DMS 273 (cell line): ENCODE data around the gene TENM4.
"Not testable (repeated sequence)": the region's sequence is repeated elsewhere in the genome, so short reads cannot be mapped to it uniquely, and the experiment has no call there.

Source experiments
- DNase-seq: peaks from one replicate; lab custom pipeline; 2025; ENCODE audit not compliant: unreplicated experiment; lab: John Stamatoyannopoulos, UW

The TENM4 gene

DNA sequence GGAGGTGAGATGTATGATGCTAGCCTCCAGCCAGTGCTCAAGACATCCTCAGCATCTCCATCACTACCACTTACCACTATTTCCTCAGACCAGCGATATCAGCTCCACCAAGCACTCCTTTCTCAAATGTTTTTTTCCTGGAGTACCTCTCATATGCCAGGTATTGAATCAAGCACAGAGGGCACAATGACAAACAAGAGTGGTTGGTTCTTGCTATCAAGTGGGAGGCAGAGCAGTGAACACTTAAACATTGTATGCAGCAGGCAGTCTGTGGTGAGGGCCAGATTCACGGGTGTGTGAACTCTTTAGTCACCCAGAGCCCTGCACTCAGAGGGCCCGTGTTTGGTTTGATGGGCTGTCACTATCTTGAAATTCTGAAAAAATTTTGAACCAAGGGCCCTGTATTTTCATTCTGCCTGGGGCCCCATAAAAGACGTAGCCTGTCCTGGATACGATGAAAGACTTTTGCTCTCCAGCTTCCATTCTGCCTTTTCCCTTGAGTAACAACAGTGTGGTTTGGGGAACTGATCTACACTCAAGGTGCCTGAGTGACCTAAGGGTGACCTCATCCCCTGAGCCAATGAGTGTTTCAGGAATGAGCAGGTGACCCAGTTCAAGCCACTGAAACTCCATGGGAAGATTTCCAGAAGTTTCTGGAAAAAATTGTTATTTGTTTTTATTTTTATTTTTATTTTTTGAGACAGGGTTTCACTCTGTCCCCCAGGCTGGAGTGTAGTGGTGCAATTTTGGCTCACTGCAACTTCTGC is 517.8 kb downstream of the TENM4 start:
- no peak for DNase-seq

DNA sequence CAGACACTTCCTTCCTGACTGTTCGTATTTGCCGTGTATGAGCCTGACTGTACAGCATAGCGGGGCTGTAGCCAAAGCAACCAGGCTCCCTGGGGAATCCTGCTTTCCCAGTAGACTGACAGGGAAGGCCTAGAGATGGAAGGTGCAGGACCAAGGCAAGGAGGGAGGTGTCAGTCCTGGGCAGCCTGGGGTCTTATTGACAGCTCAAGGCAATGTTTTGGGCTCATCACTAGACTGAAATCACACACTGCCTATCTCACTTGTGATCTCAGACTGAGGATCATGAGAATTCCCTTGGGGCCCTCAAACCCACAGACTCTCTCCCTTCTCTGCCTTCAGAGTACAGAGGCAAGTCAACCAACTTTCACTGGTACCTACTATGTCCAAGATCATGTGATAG is 519.3 kb downstream of the TENM4 start:
- no peak for DNase-seq

DNA sequence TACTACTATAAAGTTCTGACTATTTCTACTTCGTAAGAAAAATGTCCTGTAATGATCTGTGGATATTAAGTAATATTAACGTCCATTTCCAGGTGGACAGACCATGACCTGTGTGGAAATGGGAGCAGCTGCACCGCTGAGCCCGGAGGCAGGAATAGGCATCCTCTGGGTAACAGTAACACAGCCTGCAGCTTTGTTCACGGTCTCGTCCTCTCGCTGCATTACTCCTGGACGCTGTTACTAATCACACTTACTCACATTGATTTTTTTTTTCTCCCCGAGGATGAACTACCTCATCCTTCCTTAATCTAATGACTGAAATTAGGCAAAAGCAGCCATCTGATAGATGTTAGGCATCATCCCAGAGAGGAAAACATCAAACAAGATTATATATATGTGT is 520.5 kb downstream of the TENM4 start:
- DNase-seq, result no peak

DNA sequence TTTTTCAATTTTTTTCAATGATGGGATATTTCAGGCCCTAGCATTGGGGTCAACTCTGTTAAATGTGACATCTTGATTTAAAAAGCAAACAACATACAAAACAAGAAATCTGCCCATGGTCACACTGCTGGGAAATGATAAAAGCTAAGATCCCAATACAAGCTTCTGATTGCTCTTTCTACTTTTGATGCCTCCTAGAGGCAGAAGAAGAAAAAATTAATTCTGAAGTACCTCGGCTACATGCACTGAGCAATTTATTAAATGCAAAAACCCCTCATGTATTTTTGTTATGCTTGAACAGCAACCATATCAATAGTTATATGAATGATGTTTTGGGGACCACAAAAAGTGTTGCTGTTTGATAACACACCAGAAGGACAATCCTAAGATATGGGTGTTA is 524.1 kb downstream of the TENM4 start:
- no peak for DNase-seq

DNA sequence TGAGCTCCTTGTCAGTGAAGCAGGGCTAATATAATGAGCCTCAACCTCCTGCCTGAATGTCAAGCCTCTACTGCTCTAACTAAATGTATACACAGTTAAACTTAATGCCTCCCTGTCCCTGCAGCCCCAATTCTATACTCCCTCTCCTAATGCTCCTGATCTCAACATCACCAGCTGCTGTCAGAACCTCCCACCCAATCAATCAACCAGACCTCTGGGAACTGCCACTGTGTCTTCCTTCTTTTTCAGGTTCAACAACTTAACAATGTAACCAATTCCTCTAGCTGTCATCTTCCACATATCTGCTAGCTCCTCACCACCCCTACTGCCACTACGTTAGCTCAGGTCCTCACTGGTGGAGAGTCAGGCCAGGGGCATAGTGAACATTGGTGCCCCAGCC is 526.3 kb downstream of the TENM4 start:
- DNase-seq, result no peak

DNA sequence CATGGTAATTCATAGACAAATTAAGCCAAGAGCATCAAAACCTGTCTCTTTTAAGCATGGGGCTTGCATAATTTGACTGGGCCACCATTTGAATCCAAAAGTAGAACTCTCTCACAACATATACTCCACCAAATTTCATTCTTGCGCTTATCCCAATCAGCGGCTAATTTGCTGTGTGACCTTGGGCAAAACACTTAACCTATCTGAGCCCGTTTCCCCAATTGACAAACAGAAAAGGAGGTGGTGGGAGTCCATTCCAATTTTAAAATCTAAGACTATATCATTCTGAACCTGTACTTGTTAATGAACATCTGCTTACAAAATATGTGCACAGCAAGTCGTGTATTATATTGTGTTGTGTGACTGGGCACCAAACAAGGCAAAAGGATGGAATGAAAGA is 528.1 kb downstream of the TENM4 start:
- DNase-seq, result no peak

DNA sequence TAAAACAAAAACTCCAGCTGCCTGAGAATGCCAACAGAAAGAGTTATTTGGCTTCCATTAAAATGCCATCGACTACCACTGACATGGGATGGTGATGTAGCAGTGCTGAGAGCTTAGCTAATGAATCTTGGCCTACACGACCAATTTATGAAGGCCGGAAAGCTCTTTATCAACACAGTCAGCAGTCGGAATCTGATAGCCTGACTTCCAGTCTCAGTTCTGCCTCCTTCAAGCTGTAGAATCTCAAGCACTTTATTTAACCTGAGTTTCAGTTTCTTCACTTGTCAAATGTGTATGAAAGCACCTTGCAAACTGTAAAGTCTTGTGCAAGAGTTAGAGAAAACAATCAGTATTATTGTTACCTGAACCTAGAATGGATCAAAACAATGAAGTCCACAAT is 530.5 kb downstream of the TENM4 start:
- DNase-seq, result no peak

DNA sequence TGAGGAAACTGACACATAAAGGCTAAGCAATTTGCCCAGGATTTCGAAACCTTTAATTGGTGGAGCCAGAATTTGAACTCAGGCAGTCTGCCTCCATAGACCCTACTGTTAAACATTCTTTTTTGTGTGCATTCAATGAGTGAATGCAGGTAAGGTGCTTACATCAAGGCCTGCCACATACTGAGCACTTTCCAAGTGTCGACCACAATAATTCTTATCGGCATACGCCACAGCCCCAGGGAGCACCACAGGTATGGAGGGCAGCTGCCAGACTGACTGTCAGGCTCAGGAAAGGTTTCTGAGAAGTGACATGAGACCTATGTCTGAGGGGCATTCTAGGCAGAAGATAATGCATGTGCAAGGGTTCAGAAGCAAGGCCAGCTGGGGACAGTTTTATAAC is 531.4 kb downstream of the TENM4 start:
- DNase-seq, result no peak

DNA sequence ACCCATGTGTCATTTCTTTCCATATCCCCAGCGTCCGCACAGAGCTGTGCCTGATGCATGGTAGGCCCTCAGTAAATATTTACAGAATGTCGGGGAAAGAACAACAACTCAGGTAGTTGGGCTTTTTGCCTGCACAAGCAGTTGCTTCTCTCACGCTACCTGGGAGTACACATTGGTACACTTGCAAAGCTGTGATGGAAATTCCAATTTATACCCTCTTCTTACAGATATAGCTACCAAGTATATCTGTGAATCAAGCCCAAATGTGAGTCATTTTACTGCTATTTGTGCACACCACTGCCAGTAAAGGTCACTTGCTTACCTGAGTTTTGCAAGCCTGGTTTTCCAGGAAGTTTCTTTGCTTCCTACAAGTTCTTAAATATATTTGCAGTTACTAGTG is 533.2 kb downstream of the TENM4 start:
- no peak for DNase-seq

DNA sequence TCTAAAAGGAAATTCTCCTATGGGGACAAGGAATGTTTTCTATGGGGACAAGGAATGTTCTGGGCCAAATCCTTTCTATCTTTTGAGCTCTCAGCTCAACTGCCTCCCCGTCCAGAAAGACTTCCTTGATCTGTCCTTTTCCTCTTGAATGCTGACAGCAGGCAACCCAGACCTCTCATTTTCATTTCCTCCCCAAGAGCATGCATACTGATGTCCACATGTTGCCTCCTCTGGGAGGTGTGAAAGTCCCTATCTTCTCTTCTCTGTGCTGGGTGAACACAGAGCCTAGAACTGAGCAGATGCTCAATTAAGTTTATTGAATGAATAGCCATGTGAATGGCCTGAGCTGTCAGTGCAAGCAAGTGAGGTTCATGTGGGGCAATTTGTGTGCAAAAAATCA is 534.3 kb downstream of the TENM4 start:
- no peak for DNase-seq

DNA sequence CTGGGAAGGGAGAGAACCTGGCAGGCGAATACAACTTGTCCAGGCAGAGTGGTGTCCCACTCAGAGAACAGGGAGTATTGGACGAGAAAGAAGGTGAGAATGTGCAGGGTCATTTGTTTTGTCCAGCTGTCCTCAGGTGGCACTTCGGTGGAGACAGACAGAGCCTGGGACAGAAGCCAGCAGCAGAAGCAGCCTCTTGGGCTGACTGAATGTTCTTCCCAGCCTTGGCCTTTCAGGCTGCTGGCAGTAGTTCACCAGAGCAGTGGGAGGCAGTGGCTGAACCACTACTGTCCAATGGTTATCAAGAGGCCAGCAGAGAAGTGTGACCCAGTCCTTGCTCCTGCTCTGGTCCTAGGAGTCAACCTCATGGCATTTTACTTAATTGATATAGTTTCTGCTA is 535.1 kb downstream of the TENM4 start:
- DNase-seq, result no peak

DNA sequence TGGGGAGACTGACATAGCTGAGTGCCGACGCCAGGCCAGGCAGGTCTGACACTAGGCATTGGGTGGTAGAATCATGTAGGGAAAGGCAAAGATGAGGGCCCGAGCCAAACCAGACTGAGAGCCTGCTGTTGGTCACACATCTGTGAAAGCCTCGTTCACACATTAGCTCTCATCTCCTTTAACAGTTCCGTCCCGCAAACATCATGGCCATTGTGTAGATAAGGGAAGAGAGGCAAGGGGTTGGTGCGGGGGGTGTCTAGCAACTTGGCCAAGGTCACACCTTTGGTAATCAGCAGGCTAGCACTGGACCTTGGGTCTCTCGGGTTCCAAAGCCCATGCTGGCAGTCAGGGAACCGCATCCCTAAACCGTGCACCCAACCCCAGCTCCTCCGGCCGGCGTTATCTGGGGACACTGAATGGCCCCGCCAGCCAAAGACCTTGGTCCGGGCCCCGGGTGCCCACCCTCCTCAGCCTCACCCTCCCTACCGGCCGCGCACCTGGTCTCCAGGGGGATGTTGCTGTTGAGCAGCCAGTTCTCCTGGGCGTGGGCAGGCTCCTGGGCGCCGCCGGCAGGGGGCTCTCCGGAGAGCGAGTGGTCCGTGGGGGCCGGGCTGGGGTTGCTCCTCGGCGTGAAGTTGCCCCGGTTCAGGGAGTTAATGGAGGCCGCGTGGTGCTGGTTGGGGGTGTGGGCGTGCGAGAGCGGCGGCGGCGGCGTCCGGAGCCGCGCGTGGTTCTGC is 537.9 kb downstream of the TENM4 start:
- DNase-seq, result no peak

DNA sequence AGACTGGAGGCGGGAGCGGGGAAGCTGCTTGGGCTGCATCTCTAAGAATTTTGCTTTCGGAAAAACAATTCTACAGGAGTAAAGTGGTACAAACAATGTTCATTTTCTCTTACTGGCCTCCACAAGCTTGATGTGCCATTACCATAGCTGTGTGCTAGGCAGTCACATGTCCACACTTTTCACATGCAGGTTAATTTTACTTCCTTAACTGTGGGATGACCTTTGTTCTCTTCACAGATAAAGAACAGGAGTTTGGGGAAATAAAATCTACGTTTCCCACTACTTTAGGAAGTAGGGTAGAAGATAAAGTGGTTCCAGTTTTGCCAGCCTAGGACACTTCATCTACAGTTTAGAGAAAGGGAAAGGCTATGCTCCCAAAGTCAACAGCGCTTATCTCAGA is 539.0 kb downstream of the TENM4 start:
- no peak for DNase-seq

DNA sequence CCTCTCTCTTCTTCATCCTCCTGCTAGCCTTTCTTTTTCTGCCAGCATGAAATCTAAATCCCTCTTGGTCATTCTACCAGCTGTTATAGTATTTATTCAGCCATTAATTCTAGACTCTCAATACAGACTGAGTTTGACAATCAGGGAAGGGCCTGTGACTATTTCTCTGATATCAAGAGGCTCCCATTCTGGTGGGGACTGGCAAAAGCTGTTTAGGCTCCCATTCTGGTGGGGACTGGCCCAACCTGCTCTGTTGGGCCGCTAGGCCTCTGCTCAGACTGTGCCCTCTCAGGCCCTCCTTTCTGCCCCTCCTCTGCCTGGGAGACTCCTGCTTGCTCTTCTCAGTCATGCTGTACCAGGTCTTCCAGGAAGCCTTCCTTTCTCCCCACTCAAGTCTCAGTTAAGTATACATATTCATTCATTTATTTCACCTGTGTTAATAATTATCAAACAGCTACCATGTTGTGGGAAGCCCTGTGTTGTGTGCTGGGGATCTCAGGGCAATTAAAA is 542.5 kb downstream of the TENM4 start:
- peak; percentile 7 for DNase-seq

DNA sequence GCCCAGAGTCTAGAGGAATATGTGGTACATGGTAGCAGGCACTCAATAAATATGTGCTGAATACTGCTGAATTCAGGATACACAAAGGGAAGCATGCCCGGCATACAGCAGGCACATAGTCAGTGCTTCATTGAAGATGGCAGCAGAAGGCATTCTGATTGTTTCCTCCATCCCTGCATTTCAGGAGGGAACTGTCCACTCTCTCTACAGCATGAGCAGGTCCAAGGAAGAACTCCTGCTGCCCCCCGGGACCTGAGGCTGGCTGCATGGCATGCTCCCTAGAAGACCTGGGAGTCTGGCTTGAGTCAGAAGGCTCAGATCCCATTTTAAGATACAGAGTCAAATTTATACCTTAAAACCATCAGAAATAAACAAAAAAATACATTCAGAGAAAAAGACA is 546.8 kb downstream of the TENM4 start:
- no peak for DNase-seq

DNA sequence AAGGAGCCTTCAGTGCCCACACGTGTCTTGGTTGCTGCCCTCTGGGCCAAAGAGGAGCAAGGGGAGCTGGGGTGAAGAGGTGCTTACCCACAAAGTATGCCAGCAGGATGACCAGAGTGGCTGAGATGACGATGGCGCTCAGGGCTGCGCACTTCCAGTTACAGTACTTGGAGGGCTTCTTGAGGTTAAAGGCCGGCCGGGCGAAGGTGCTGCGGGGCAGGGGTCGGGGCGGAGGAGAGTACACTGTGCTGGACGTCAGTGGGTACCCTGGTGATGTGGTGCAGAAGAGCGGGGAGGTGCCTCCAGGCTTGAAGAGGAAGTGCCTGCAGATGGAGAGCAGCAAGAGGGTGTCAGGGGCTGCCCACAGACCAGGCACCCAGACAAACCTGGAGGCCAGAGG is 551.1 kb downstream of the TENM4 start:
- DNase-seq, result no peak

DNA sequence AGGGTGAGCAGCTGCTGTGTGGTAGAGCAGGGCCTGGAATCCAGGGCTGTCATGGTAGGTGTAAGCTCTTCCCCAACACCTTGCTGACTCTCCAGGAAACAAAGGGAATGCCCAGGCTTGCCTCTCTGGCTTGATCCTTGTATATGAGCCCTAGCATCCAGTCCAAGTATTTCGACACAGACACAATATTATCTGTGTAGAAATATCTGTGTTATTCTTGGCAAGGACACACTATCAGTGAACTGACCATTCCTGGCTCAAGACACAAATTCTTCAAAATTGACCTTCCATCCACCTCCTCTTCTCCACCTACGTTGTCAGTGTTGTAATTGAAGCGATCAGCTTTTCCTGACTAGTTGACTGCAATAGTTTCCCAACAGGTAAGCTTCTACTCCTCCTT is 554.2 kb downstream of the TENM4 start:
- no peak for DNase-seq

DNA sequence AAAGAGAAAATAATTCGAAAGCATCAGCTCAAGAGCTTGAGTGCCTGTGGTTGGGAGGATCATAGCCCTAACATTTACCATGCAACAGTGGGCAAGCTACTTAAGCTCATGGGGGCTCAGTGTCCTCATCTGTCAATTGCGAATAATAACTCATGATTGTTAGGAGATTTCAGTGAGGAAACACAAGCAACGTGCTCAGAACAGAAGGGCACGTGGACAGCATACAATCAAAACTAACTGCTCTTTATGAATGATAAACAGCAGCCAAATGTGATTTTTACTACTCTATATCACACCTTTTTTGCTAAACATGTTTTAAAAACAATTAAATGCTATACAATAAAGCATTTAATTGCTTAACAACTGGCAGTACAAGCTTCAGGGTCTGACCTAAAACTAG is 556.1 kb downstream of the TENM4 start:
- no peak for DNase-seq

DNA sequence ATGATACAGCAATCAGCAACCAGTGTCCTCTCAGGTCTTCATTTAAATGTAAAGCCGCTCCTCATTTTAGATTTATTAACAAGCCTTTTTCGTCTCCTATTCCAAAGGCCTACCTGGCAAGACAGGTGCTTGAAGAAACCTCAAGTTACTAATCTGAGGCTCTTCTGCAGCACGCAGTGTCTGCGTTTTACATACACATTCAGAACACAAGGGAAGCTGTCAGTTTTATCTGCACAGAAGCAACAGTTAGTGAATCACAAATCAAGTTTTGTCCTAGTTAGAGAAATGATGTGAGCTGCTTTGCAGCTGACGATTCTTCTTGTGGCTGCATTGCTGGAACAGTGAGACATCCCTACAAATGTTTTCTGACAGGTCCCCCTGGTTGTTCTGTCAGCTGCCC is 557.3 kb downstream of the TENM4 start:
- DNase-seq, result no peak

DNA sequence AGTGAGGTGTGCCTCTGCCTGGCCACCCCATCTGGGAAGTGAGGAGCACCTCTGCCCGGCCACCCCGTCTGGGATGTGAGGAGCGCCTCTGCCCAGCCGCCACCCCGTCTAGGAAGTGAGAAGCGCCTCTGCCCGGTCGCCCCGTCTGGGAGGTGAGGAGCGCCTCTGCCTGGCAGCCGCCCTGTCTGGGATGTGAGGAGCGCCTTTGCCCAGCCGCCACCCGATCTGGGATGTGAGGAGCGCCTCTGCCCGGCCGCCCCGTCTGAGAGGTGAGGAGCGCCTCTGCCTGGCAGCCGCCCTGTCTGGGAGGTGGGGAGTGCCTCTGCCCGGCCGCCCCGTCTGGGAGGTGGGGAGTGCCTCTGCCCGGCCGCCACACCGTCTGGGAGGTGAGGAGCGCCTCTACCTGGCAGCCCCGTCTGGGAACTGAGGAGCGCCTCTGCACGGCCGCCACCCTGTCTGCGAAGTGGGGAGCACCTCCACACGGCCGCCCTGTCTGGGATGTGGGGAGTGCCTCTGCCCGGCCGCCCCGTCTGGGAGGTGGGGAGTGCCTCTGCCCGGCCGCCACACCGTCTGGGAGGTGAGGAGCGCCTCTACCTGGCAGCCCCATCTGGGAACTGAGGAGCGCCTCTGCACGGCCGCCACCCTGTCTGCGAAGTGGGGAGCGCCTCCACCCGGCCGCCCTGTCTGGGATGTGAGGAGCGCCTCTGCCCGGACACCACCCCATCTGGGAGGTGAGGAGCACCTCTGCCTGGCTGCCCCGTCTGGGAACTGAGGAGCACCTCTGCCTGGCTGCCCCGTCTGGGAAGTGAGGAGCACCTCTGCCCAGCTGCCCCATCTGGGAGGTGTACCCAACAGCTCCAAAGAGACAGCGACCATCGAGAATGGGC is 561.5 kb downstream of the TENM4 start:
- DNase-seq, result not testable (repeated sequence)

DNA sequence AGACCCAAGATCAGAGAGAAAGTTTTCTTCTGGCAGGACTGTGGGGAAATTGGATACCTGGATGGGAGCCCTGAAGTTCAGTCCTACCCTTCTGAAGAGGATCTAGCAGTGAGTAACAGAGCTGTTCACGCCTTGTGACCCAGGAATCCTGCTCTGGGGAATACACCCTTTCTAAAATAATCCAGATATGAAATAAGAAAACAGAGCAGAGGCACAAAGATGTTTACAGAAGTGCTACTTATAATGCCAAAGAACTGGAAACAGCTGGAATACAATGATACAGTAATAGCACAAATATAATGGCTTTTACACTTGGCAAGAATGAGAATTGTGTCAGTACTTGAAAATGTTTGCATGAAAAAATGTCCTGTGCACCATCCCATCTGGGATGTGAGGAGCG is 562.2 kb downstream of the TENM4 start:
- no peak for DNase-seq

DNA sequence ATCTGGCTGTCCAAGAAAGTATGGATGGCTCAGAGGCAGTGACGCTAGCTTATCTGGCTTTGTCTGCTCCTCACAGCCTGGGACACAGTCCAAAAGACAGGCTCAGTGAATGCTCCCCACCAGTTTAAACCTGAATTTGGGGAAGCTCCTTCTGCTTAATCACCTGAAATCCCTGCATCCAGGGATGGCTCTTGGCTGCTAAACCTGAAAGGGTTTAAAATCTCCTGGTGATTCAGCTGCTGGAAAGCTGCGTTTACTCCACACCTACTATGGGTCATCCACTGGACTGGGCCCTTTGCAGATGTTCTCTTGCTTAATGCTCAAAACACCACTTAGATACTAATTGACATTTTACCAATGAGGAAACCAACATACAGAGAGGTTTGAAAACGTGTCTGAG is 564.2 kb downstream of the TENM4 start:
- DNase-seq, result no peak
